Stomach (tissue), 9 donors: ENCODE measurements around the gene FOSB. TPM values are rescaled to one million over a fixed set of nuclear protein-coding genes. Genes with fewer than 3 reads are reported as not detected.

ENCODE experiments used
- DNase-seq, 2 donors: peaks; one replicate each; pipeline versions ENCODE4 v3.0.0 to v3.0.0-alpha.2; 2013 to 2019
- H3K27ac ChIP-seq, 5 donors: fragments of 200-600 bp in 4 of 5; sonication (generic) in 4 of 5; one replicate each; pipeline ENCODE4 v1.5.1; 2013 to 2019; ENCODE audit warnings: mild to moderate bottlenecking in 1 of 5, moderate library complexity in 1 of 5
- H3K27me3 ChIP-seq, 3 donors: fragments of 200-600 bp; sonication (generic); one replicate each; pipeline ENCODE4 v1.5.1; 2017 to 2019; ENCODE audit warnings: mixed run types in 1 of 3
- H3K36me3 ChIP-seq, 4 donors: fragments of 200-600 bp; sonication (generic); 1 replicate in 3 of 4; 2 replicates in 1 of 4; pipeline ENCODE4 v1.5.1; 2016 to 2019
- H3K4me1 ChIP-seq, 4 donors: fragments of 200-600 bp; sonication (generic); one replicate each; pipeline ENCODE4 v1.5.1; 2016 to 2019
- H3K4me3 ChIP-seq, 4 donors: fragments of 200-600 bp; sonication (generic) in 3 of 4; one replicate each; pipeline ENCODE4 v1.5.1; 2016 to 2019; ENCODE audit warnings: mild to moderate bottlenecking in 1 of 4
- H3K9me3 ChIP-seq, 4 donors: fragments of 200-600 bp; sonication (generic); one replicate each; pipeline ENCODE4 v1.5.1; 2016 to 2019
- CTCF ChIP-seq, 7 experiments: fragments of 450-650 bp in 4 of 7; fragments of 200-600 bp in 3 of 7; sonication (generic) in 3 of 7; IDR thresholded peaks; one replicate each; pipeline ENCODE4 v1.5.1; 2016 to 2019; ENCODE audit warnings: antibody characterized with exemption in 7 of 7, control low read depth in 2 of 7, mild to moderate bottlenecking in 1 of 7
- EP300 ChIP-seq: sonication (generic); formaldehyde crosslinking; IDR thresholded peaks from one replicate; pipeline ENCODE4 v1.6.1; 2017; ENCODE audit warnings: antibody characterized with exemption
- POLR2A ChIP-seq, 4 donors: fragments of 450-650 bp; IDR thresholded peaks; one replicate each; pipeline ENCODE4 v1.6.1; 2016; ENCODE audit warnings: antibody characterized with exemption in 4 of 4, control low read depth in 2 of 4, mild to moderate bottlenecking in 1 of 4, moderate library complexity in 1 of 4
- POLR2AphosphoS5 ChIP-seq, 3 donors: sonication (generic); formaldehyde crosslinking; IDR thresholded peaks; one replicate each; pipeline ENCODE4 v1.6.1; 2016; ENCODE audit warnings: antibody characterized with exemption in 3 of 3
- WGBS, 5 donors: extraction: QIAGEN DNeasy Blood & Tissue Kit in 3 of 5; methylation state at CpG; one replicate each; pipeline versions ENCODE4 v1.1.5 to v1.1.7; 2013 to 2018; 5-methylcytosine and 5-hydroxymethylcytosine counted together
- intact Hi-C: fragments of 100-400 bp; cut with DNase I; formaldehyde crosslinking; loops from one replicate; pipeline ENCODE4 v1.15.1; 2023; ENCODE audit warnings: low total_unique reads
- polyA plus RNA-seq, 3 donors: library from polyadenylated mRNA; stranded (reverse); fragments of 200-250 nt; gene quantifications; one replicate each; pipeline ENCODE4 v1.2.3, GENCODE V29; 2013
- total RNA-seq, 5 donors: library from RNA; depleted of rRNA; stranded (reverse); fragments of >200 nt; gene quantifications; one replicate each; pipeline versions ENCODE4 v1.1.0 to v1.2.3, GENCODE V29; 2014 to 2016
- donor health status: healthy with polysubstance abuse.
- donor health status: Bipolar disorder and iron deficiency.
- donor health status: healthy.

FOSB gene
- total and polyA plus RNA-seq, 8 donors = 1.2 to 76.8 (median 9.0) TPM

GRCh38 chr19:45492137-45492626 lies 24.4 kb downstream of the FOSB start:
- Histone ChIP-seq H3K9me3 (no peaks in the 10 kb centered on the region), H3K4me1 (peaks cover 21 to 40% (median 29%) of the 10 kb centered on the region in 4 donors), H3K36me3 (peaks cover 0 to 9% (median 3%) of the 10 kb centered on the region in 4 donors), H3K4me3 (peak overlapping the region; percentile 45 to 54 (median 52)), H3K27ac (peak overlapping the region in 2 of 5 donors; percentile 50 to 78), H3K27me3 (peaks cover 0 to 32% (median 3%) of the 10 kb centered on the region in 3 donors)
- TF ChIP-seq POLR2AphosphoS5 (IDR thresholded peaks at IDR 0.05) (no peak), CTCF (IDR thresholded peaks at IDR 0.05) (no peak), POLR2A (IDR thresholded peaks at IDR 0.05) (no peak), EP300 (no peak)
- 77 to 92% (median 91%) methylated on average over 5 of the region's 5 CpGs for WGBS, 5 donors
- intact Hi-C loops = no loop called here
- no peak for DNase-seq

- 5 to 9% (median 5%) methylated on average over 16 to 32 of the region's 32 CpGs for WGBS, 5 donors
- TF ChIP-seq POLR2A (IDR thresholded peaks at IDR 0.05) (no peak), CTCF (IDR thresholded peaks at IDR 0.05) (no peak), EP300 (no peak), POLR2AphosphoS5 (IDR thresholded peaks at IDR 0.05) (no peak)
- peaks cover 24 to 47% (median 36%) of the 10 kb centered on the region in 4 donors for H3K4me1 ChIP-seq
- DNase-seq = peak in 1 of 2 donors; percentile 85
- peaks cover 0 to 38% (median 3%) of the 10 kb centered on the region in 3 donors for H3K27me3 ChIP-seq
- no peaks in the 10 kb centered on the region for H3K9me3 ChIP-seq
- H3K36me3 ChIP-seq = peaks cover 0 to 9% (median 3%) of the 10 kb centered on the region in 4 donors
- intact Hi-C loops = no loop called here
- peak overlapping the region; percentile 45 to 54 (median 52) for H3K4me3 ChIP-seq
- H3K27ac ChIP-seq = peak overlapping the region; percentile 10 to 78 (median 50)
Measured at GRCh38 chr19:45492627-45493470, 25.1 kb downstream of the FOSB start.

- intact Hi-C loops = no loop called here
- Histone ChIP-seq H3K4me1 (peaks cover 40 to 62% (median 50%) of the 10 kb centered on the region in 4 donors), H3K9me3 (no peaks in the 10 kb centered on the region), H3K36me3 (no peaks in the 10 kb centered on the region), H3K27ac (no peak overlapping the region), H3K4me3 (no peak overlapping the region), H3K27me3 (peaks cover 0 to 54% (median 9%) of the 10 kb centered on the region in 3 donors)
- TF ChIP-seq POLR2AphosphoS5 (IDR thresholded peaks at IDR 0.05) (no peak), CTCF (IDR thresholded peaks at IDR 0.05) (no peak), EP300 (no peak), POLR2A (IDR thresholded peaks at IDR 0.05) (no peak)
- DNase-seq = no peak
- 86 to 94% (median 93%) methylated on average over 23 to 39 of the region's 39 CpGs for WGBS, 5 donors
Measured at GRCh38 chr19:45494261-45494916, 26.6 kb downstream of the FOSB start.

- DNase-seq = no peak
- intact Hi-C loops = no loop called here
- no peak overlapping the region for H3K4me3 ChIP-seq
- H3K4me1 ChIP-seq = peaks cover 43 to 68% (median 56%) of the 10 kb centered on the region in 4 donors
- H3K36me3 ChIP-seq = no peaks in the 10 kb centered on the region
- H3K27ac ChIP-seq = no peak overlapping the region
- H3K9me3 ChIP-seq = no peaks in the 10 kb centered on the region
- H3K27me3 ChIP-seq = peaks cover 0 to 60% (median 9%) of the 10 kb centered on the region in 3 donors
- TF ChIP-seq EP300 = no peak
- no peak for TF ChIP-seq POLR2AphosphoS5 (IDR thresholded peaks at IDR 0.05)
- 76 to 84% (median 79%) methylated on average over 5 of the region's 5 CpGs for WGBS, 5 donors
Measured at GRCh38 chr19:45495178-45495577, 27.4 kb downstream of the FOSB start.
